Measurements from ENCODE around the gene ASZ1.
"Not testable (repeated sequence)": the region's sequence is repeated elsewhere in the genome, so short reads cannot be mapped to it uniquely, and the experiment has no call there.

Gene ASZ1, protein sequence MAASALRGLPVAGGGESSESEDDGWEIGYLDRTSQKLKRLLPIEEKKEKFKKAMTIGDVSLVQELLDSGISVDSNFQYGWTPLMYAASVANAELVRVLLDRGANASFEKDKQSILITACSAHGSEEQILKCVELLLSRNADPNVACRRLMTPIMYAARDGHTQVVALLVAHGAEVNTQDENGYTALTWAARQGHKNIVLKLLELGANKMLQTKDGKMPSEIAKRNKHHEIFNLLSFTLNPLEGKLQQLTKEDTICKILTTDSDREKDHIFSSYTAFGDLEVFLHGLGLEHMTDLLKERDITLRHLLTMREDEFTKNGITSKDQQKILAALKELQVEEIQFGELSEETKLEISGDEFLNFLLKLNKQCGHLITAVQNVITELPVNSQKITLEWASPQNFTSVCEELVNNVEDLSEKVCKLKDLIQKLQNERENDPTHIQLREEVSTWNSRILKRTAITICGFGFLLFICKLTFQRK

DNA sequence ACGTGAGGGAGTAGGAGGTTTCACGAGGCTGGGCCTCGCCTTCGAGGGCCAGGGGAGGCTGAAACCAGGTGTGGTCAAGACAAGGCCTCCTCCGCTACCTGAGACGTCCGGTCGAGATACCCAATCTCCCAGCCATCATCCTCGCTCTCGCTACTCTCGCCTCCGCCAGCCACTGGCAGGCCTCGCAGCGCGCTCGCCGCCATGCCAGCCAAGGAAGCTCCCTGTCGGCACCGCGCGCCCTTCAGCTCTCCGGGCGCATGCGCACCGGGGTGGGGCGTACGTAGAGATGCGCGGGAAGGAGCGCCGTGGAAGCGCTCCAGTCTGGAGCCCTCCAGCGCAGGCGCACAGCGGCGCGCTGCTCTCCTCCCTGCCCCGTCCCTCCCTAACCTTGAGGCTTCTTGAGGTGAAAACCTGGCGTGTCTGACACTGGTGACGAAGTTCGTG is at the start of gene ASZ1:
Gene ASZ1 (minus strand): TSS at position 236 of the 444 bp plus-strand sequence. CDS start 33 bp downstream, at position 203.
- DNase-seq (ENCODE audit: low read depth), result no peak

DNA sequence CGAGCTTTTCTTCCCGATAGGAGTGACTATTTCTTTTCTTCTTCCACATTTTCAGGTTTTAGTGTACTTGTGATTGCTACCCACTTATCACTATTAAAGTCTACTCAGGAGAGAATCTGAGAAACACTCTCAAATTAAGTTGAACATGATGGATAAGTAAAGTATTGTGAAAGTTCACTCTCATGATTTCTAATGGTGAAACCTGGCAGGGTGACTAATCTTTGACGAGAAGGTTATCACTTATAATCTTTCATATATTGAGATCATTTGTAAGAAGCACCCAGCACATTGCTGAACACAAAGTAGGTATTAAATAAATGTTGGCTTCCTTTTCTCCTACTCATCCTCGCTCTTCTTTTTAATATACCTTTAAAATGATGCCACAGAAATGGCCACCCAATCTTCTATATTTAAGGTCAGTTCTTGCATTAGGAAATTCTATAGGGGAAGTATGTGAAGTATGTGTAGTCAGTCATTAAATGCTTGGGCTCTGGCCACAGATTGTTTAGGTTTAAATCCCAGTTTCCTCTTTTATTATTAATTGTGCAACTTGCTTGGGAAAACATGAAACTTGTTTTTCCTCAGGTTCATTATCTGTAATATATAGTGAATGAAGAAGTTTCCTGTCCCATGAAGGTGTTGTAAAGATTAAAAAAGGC is 49.4 kb upstream of the ASZ1 start:
- DNase-seq (ENCODE audit: low read depth), result no peak

GRCh38 chr7:117472335-117472734 is 45.0 kb upstream of the ASZ1 start:
- no peak for DNase-seq (ENCODE audit: low read depth)

GRCh38 chr7:117470777-117471176 is 43.5 kb upstream of the ASZ1 start:
- DNase-seq (ENCODE audit: low read depth), result no peak

- no peak for DNase-seq (ENCODE audit: low read depth)
These were observed 40.9 kb upstream of the ASZ1 start for GRCh38 chr7:117468174-117468573.

- not testable (repeated sequence) for DNase-seq (ENCODE audit: low read depth)
These were observed 33.5 kb upstream of the ASZ1 start for GRCh38 chr7:117460815-117461214.

GRCh38 chr7:117459735-117460134 is 32.4 kb upstream of the ASZ1 start:
- no peak for DNase-seq (ENCODE audit: low read depth)

DNA sequence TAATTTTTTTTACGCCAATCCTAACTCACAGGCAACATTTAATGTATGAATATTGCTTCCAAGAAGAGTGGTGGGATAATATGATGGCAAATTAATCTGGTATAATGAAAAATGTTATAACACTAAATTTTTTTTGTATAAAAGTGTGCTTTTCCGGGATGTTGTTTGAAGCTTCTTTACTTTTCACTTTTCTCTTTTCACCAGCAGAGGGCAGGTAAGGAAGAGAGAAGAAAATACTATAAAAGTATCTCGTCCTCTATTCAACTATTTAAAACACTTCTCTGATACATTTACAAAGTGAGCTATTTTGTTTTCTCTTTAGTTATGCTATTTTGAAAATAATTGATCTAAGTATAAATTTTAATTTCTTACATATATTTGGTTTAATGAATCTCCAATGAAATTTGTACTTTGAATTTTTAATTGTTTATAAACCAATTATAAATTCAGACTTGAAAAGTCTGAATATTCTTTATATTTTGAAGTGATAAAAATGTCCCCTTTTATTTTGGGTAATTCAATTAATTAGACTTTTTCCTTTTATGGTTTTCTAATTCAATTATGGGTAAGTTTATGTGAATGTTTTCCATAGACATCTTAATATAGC is 31.8 kb upstream of the ASZ1 start:
- DNase-seq (ENCODE audit: low read depth), result no peak

DNA sequence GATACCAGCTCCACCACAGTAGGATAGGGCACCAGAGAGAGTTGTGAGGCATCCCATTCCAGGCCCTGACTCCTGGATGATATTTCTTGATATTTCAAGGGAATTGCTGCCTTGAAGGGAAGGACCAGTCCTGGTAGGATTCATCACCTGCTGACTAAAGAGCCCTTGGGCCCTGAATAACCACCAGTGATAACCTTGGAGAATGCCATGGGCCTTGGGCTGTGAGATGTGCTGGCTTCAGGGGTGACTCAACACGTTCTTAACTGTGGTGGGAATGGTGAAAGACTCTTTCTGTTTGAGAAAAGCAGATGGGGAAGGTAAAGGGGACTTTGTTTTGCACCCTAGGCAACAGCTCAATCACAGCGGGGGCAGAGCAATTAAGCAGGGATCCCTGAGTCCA is 21.4 kb upstream of the ASZ1 start:
- no peak for DNase-seq (ENCODE audit: low read depth)

GRCh38 chr7:117446220-117446815 is 19.0 kb upstream of the ASZ1 start:
- DNase-seq (ENCODE audit: low read depth), result no peak

GRCh38 chr7:117445206-117445605 is 17.9 kb upstream of the ASZ1 start:
- DNase-seq (ENCODE audit: low read depth), result no peak

DNA sequence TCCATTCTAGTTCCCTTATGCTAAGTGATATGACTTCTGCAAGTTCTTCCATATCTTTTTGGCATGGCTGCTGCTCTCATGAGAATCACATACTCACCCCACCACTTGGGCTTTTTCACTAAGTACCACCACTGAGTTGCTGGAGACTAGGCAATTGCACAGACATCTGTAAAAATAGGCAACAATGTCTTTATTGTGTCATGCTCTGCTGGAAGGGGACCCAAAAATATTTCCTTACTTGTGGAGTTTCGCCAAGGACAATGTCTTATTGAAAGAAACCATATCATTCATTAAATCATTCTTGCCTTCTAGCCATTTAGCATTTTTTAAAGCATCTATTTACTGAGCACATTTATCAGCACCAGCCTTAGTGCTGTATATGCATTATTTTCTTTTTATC is 17.4 kb upstream of the ASZ1 start:
- DNase-seq (ENCODE audit: low read depth), result no peak

- DNase-seq (ENCODE audit: low read depth), result no peak
These were observed 8.3 kb upstream of the ASZ1 start for GRCh38 chr7:117435475-117436043.

DNA sequence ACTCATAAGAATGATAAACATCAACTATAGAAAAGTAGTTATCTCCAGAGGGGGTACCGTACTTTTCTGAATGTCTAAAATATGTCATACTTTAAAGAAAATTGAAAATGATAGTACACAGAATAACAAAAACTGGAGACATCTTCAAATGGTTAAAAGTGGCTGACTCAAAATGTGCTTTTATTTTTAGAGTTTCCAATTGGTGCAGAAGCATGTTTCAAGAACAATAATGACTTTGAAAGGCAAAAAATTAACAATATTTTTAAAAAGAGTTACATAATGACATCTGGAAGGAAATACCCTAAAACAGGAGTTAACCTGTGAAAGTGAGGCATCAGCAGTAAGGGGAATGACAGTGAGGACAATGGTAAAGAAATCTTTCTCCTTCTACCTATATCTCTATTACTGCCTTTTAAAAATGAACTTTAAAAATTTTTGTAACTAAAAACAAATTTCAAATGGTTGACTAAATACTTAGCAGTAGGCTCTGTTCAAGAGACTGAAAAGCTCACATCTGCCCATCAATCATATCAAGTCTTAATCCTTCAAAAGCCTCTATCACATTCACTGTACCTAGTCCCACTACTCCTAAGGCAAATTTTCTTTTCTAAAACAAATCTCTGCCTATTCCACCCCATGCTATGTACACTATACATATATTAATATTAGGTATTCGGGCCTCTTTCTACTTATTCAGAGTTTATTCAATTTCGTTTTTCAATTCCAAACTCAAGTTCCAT is 3.0 kb downstream of the ASZ1 start:
- DNase-seq (ENCODE audit: low read depth), result no peak

DNA sequence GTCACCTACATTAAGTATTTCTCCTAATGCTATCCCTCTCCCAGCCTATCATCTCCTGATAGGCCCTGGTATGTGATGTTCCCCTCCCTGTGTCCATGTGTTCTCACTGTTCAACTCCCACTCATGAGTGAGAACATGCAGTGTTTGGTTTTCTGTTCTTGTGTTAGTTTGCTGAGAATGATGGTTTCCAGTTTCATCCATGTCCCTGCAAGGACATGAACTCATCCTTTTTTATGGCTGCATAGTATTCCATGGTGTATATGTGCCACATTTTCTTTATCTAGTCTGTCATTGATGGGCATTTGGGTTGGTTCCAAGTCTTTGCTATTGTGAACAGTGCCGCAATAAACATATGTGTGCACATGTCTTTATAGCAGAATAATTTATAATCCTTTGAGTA is 12.7 kb downstream of the ASZ1 start:
- DNase-seq (ENCODE audit: low read depth), result not testable (repeated sequence)

GRCh38 chr7:117412946-117413559 is 14.2 kb downstream of the ASZ1 start:
- DNase-seq (ENCODE audit: low read depth), result no peak

- DNase-seq (ENCODE audit: low read depth), result no peak
These were observed 14.9 kb downstream of the ASZ1 start for GRCh38 chr7:117412390-117412789.

GRCh38 chr7:117411539-117411938 is 15.8 kb downstream of the ASZ1 start:
- DNase-seq (ENCODE audit: low read depth), result no peak

DNA sequence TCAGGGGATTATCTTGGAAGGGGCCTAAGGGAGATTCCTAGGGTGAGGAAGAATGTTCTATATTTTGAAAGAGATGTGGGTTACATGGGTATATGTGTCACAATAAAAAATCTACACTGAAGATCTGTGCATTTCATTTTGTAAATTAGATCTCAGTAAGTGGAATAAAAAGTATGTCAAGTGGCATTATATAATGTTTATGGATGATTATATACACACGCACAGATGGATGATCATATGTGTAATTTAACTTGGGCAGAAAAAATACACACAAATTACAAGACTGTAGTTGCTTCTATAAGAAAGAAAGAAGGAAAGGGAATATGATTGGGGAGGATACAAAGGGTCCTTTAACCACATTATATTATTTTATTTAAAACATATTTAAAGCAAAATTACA is 18.5 kb downstream of the ASZ1 start:
- DNase-seq (ENCODE audit: low read depth), result no peak

GRCh38 chr7:117405519-117405918 is 21.8 kb downstream of the ASZ1 start:
- DNase-seq (ENCODE audit: low read depth), result no peak

DNA sequence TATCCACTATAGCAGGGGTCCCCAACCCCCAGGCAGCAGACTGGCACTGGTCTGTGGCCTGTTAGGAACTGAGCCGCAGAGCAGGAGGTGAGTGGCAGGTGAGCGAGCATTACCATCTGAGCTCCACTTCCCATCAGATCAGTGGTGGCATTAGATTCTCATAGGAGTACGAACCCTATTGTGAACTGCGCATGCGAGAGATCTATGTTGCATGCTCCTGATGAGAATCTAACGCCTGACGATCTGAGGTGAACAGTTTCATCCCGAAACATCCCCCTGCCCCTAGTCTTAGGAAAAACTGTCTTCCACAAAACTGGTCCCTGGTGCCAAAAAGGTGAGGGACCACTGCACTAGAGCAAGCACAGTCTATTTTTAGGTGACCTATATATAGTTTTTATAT is 23.6 kb downstream of the ASZ1 start:
- no peak for DNase-seq (ENCODE audit: low read depth)

Data from CMK (cell line).